H1 (cell line): Measurements from ENCODE around the gene FHL2. TPM values are rescaled to one million over a fixed set of nuclear protein-coding genes. Genes with fewer than 3 reads are reported as not detected.

Experiments
- TEAD4 ChIP-seq: IDR thresholded peaks from 2 replicates; pipeline ENCODE4 v1.6.1; 2012; ENCODE audit warnings: low read depth, low read length, inconsistent platforms, mixed read lengths
- polyA plus RNA-seq, 7 experiments: library from polyadenylated mRNA; depleted of rRNA in 3 of 7; stranded (reverse) in 5 of 7; unstranded in 2 of 7; fragments of >200 nt in 5 of 7; fragments of 200-250 nt in 2 of 7; gene quantifications; 1 replicate in 5 of 7; 2 replicates in 1 of 7; 4 replicates in 1 of 7; pipeline versions ENCODE4 v1.2.1 to v1.2.3, GENCODE V29; 2011 to 2013; ENCODE audit warnings: missing spikeins in 2 of 7, mixed read lengths in 2 of 7
- total RNA-seq: library from RNA; stranded (reverse); fragmentation: NEBNext Ultra II Directional; extraction: Animal tissue kit (Norgen Biotek cat#: 25700); gene quantifications from 2 replicates; pipeline ENCODE4 v1.2.1, GENCODE V29; 2021

The FHL2 gene
- total and polyA plus RNA-seq, 2 of the 8 experiments (the other 6 are each of a cell fraction or from before 2014, with no cell fraction given): 33.2 to 64.3 TPM

DNA sequence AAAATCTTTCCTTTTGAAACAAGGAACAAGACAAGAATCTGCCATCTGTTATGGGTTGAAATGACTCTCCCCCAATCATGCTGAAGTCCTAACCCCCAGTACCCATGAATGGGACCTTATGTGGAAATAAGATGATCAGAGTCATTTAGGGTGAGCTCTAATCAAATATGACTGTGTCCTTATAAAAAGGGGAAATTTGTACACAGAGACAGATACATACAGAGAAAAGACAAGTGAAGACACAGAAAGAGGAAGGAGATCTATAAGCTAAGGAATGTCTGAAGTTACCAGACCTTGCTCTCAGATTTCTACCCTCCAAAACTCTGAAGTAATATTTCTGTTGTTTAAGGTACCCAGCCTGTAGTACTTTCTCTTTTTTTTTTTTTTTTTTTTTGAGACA is 85.0 kb downstream of the FHL2 start (continued):
- no peak for TF ChIP-seq TEAD4

Other genes starting within 250 kb of the FHL2 start
- gene GPR45, start 157.3 kb downstream of the FHL2 start, total RNA-seq: not detected in 2 replicates
- gene GPR45, start 157.3 kb downstream of the FHL2 start, polyA plus RNA-seq (2011; rRNA removed): 0.21 TPM in 1 of 2 replicates, not detected in the other
- gene TGFBRAP1, start 69.3 kb downstream of the FHL2 start, total RNA-seq: 20.2 and 21.9 TPM in 2 replicates
- 11.2 and 11.7 TPM in 2 replicates for gene TGFBRAP1, start 69.3 kb downstream of the FHL2 start, polyA plus RNA-seq (2011; rRNA removed)
- gene C2orf49, start 61.5 kb downstream of the FHL2 start, total RNA-seq: 14.4 and 19.9 TPM in 2 replicates
- gene C2orf49, start 61.5 kb downstream of the FHL2 start, polyA plus RNA-seq (2011; rRNA removed): 3.9 and 5.6 TPM in 2 replicates